MM.1S (cell line): Measurements from ENCODE around the gene MTFR1L.

Experiments
- DNase-seq: peaks from one replicate; pipeline ENCODE4 v3.0.0-alpha.2; 2015
- H2AFZ ChIP-seq: fragments of 300-600 bp; sonication (generic); 2 replicates; pipeline ENCODE4 v1.6.0; 2016; ENCODE audit warnings: antibody characterized with exemption, low read length
- H3F3A ChIP-seq: fragments of 300-600 bp; sonication (generic); 2 replicates; pipeline ENCODE4 v1.6.1; 2016; ENCODE audit warnings: mild to moderate bottlenecking, antibody characterized with exemption, low read length, moderate library complexity, mixed read lengths; ENCODE audit not compliant: insufficient read depth
- H3K27ac ChIP-seq: fragments of 300-600 bp; sonication (generic); 2 replicates; pipeline ENCODE4 v1.5.1; 2016; ENCODE audit warnings: mild to moderate bottlenecking, low read length
- H3K27me3 ChIP-seq: fragments of 300-600 bp; sonication (generic); replicated peaks from 2 replicates; pipeline ENCODE4 v1.6.0; 2016; ENCODE audit warnings: low read length; ENCODE audit not compliant: insufficient read depth
- H3K36me3 ChIP-seq: fragments of 300-600 bp; sonication (generic); replicated peaks from 2 replicates; pipeline ENCODE4 v1.6.1; 2016; ENCODE audit warnings: mild to moderate bottlenecking, low read length, mixed read lengths; ENCODE audit not compliant: insufficient read depth
- H3K4me1 ChIP-seq: fragments of 300-600 bp; sonication (generic); 2 replicates; pipeline ENCODE4 v1.6.1; 2016; ENCODE audit warnings: low read length, mixed read lengths
- H3K4me2 ChIP-seq: fragments of 300-600 bp; sonication (generic); 2 replicates; pipeline ENCODE4 v1.6.0; 2016; ENCODE audit warnings: low read depth, low read length
- H3K4me3 ChIP-seq: fragments of 300-600 bp; sonication (generic); 2 replicates; pipeline ENCODE4 v1.5.1; 2016; ENCODE audit warnings: low read length, mixed read lengths
- H3K79me2 ChIP-seq: fragments of 300-600 bp; sonication (generic); 2 replicates; pipeline ENCODE4 v1.6.1; 2016; ENCODE audit warnings: mixed run types, low read length, mixed read lengths
- H3K9ac ChIP-seq: fragments of 300-600 bp; sonication (generic); 2 replicates; pipeline ENCODE4 v1.6.1; 2016; ENCODE audit warnings: low read length, mixed read lengths
- H3K9me2 ChIP-seq: fragments of 300-600 bp; sonication (generic); replicated peaks from 2 replicates; pipeline ENCODE4 v1.6.1; 2016; ENCODE audit warnings: mild to moderate bottlenecking, low read length, mixed read lengths; ENCODE audit not compliant: insufficient read depth
- H3K9me3 ChIP-seq: fragments of 300-600 bp; sonication (generic); replicated peaks from 2 replicates; pipeline ENCODE4 v1.6.1; 2016; ENCODE audit warnings: mild to moderate bottlenecking, low read length, mixed read lengths; ENCODE audit not compliant: insufficient read depth
- H4K20me1 ChIP-seq: fragments of 300-600 bp; sonication (generic); 2 replicates; pipeline ENCODE4 v1.6.1; 2016; ENCODE audit warnings: mild to moderate bottlenecking, low read length, moderate library complexity, mixed read lengths; ENCODE audit not compliant: insufficient read depth
- CTCF ChIP-seq: fragments of 300-600 bp; sonication (generic); IDR thresholded peaks from 2 replicates; pipeline ENCODE4 v1.5.1; 2016; ENCODE audit warnings: antibody characterized with exemption, low read length, mixed read lengths
- EZH2 ChIP-seq: fragments of 300-600 bp; sonication (generic); optimal IDR thresholded peaks from 2 replicates; pipeline ENCODE3; 2017; ENCODE audit warnings: low read depth, mild to moderate bottlenecking, antibody characterized with exemption, low read length, mixed read lengths
- EZH2phosphoT487 ChIP-seq: fragments of 300-600 bp; sonication (generic); IDR thresholded peaks from 2 replicates; pipeline ENCODE4 v1.6.1; 2018; ENCODE audit warnings: antibody characterized with exemption, low read length

MTFR1L gene

GRCh38 chr1:25779894-25780293, 39.9 kb upstream of the MTFR1L start:
- Histone ChIP-seq H3K4me1 (no peaks in the 10 kb centered on the region), H3K36me3 (no peaks in the 10 kb centered on the region), H3K4me2 (no peak overlapping the region), H3K9me2 (no peaks in the 10 kb centered on the region), H3K79me2 (no peaks in the 10 kb centered on the region), H3K27me3 (no peaks in the 10 kb centered on the region), H3K9ac (no peak overlapping the region), H2AFZ (no peak overlapping the region), H3K9me3 (no peaks in the 10 kb centered on the region), H4K20me1 (no peaks in the 10 kb centered on the region), H3K27ac (no peak overlapping the region), H3K4me3 (no peak overlapping the region), H3F3A (no peaks in the 10 kb centered on the region)
- no peak for TF ChIP-seq EZH2
- no peak for TF ChIP-seq EZH2phosphoT487
- no peak for DNase-seq

GRCh38 chr1:25780318-25781129, 39.2 kb upstream of the MTFR1L start:
- no peaks in the 10 kb centered on the region for H3K27me3 ChIP-seq
- DNase-seq, result no peak
- H3K27ac ChIP-seq, result no peak overlapping the region
- H3K4me2 ChIP-seq, result no peak overlapping the region
- H3K4me1 ChIP-seq, result no peaks in the 10 kb centered on the region
- H3K36me3 ChIP-seq, result no peaks in the 10 kb centered on the region
- H4K20me1 ChIP-seq, result no peaks in the 10 kb centered on the region
- H3K4me3 ChIP-seq, result no peak overlapping the region
- no peak overlapping the region for H2AFZ ChIP-seq
- H3K9me3 ChIP-seq, result no peaks in the 10 kb centered on the region
- no peaks in the 10 kb centered on the region for H3K9me2 ChIP-seq
- H3K9ac ChIP-seq, result no peak overlapping the region
- H3F3A ChIP-seq, result no peaks in the 10 kb centered on the region
- TF ChIP-seq CTCF (no peak), EZH2phosphoT487 (no peak), EZH2 (no peak)
- no peaks in the 10 kb centered on the region for H3K79me2 ChIP-seq

- H3K9me2 ChIP-seq, result no peaks in the 10 kb centered on the region
- H3K27me3 ChIP-seq, result no peaks in the 10 kb centered on the region
- no peaks in the 10 kb centered on the region for H3K36me3 ChIP-seq
- H3K9me3 ChIP-seq, result no peaks in the 10 kb centered on the region
- no peaks in the 10 kb centered on the region for H3K79me2 ChIP-seq
- no peak overlapping the region for H3K4me2 ChIP-seq
- no peak overlapping the region for H3K27ac ChIP-seq
- no peaks in the 10 kb centered on the region for H4K20me1 ChIP-seq
- no peak overlapping the region for H2AFZ ChIP-seq
- no peaks in the 10 kb centered on the region for H3F3A ChIP-seq
- no peak overlapping the region for H3K9ac ChIP-seq
- no peak for TF ChIP-seq EZH2phosphoT487
- no peak for TF ChIP-seq CTCF
- TF ChIP-seq EZH2, result no peak
- no peak for DNase-seq
- H3K4me3 ChIP-seq, result no peak overlapping the region
- H3K4me1 ChIP-seq, result no peaks in the 10 kb centered on the region
These were observed 38.7 kb upstream of the MTFR1L start for GRCh38 chr1:25781130-25781433.

- Histone ChIP-seq H3K4me2 (no peak overlapping the region), H3K4me1 (0 out of 2 replicates have a peak, but pooled peaks cover 6% of the 10 kb centered on the region), H2AFZ (no peak overlapping the region), H3K27ac (no peak overlapping the region), H3K4me3 (no peak overlapping the region), H3K9me3 (no peaks in the 10 kb centered on the region), H3K9me2 (no peaks in the 10 kb centered on the region), H3K27me3 (no peaks in the 10 kb centered on the region), H4K20me1 (no peaks in the 10 kb centered on the region), H3F3A (no peaks in the 10 kb centered on the region), H3K36me3 (no peaks in the 10 kb centered on the region), H3K79me2 (no peaks in the 10 kb centered on the region), H3K9ac (no peak overlapping the region)
- DNase-seq, result no peak
- TF ChIP-seq EZH2phosphoT487 (no peak), CTCF (no peak), EZH2 (no peak)
These were observed 37.0 kb upstream of the MTFR1L start for GRCh38 chr1:25782608-25783201.
